Measurements from ENCODE around the gene KIRREL3.

KIRREL3 gene

GRCh38 chr11:126465573-126466188, 534.9 kb downstream of the KIRREL3 start:
- Histone ChIP-seq H3K4me3 (ENCODE audit: insufficient read depth, low read length, poor library complexity, severe bottlenecking) (no peak overlapping the region), H3K9ac (ENCODE audit: low read length) (no peak overlapping the region)

GRCh38 chr11:126464796-126465195, 535.8 kb downstream of the KIRREL3 start:
- Histone ChIP-seq H4K20me1 (ENCODE audit: low read depth, low read length) (no peaks in the 10 kb centered on the region), H3F3A (ENCODE audit: insufficient read depth) (no peaks in the 10 kb centered on the region), H3K27me3 (ENCODE audit: low read length) (no peaks in the 10 kb centered on the region), H3K79me2 (ENCODE audit: insufficient read depth, low read length) (no peaks in the 10 kb centered on the region), H3K4me2 (ENCODE audit: low read depth, low read length, poor library complexity, severe bottlenecking) (no peak overlapping the region), H3K4me3 (ENCODE audit: insufficient read depth, low read length, poor library complexity, severe bottlenecking) (no peak overlapping the region), H3K27ac (ENCODE audit: low read depth, low read length) (no peak overlapping the region), H2AFZ (ENCODE audit: low read depth, low read length, severe bottlenecking) (no peak overlapping the region), H3K9me3 (ENCODE audit: insufficient read depth, low read length) (no peaks in the 10 kb centered on the region), H3K36me3 (ENCODE audit: low read length) (no peaks in the 10 kb centered on the region), H3K9me2 (replicated peaks; ENCODE audit: insufficient read depth, low read length) (no peaks in the 10 kb centered on the region), H3K9ac (ENCODE audit: low read length) (no peak overlapping the region)
- TF ChIP-seq EZH2phosphoT487 (conservative IDR thresholded peaks at IDR 0.05; ENCODE audit: low read length), result no peak
- no peak for TF ChIP-seq CTCF (IDR thresholded peaks at IDR 0.05; ENCODE audit: insufficient read depth, low read length, poor library complexity, severe bottlenecking)

More at GRCh38 chr11:126465573-126466188, 534.9 kb downstream of the KIRREL3 start:
- no peaks in the 10 kb centered on the region for H3K9me3 ChIP-seq (ENCODE audit: insufficient read depth, low read length)
- no peaks in the 10 kb centered on the region for H3K9me2 ChIP-seq (replicated peaks; ENCODE audit: insufficient read depth, low read length)
- no peaks in the 10 kb centered on the region for H3K79me2 ChIP-seq (ENCODE audit: insufficient read depth, low read length)
- H3K4me2 ChIP-seq (ENCODE audit: low read depth, low read length, poor library complexity, severe bottlenecking), result no peak overlapping the region
- no peaks in the 10 kb centered on the region for H4K20me1 ChIP-seq (ENCODE audit: low read depth, low read length)
- no peaks in the 10 kb centered on the region for H3K27me3 ChIP-seq (ENCODE audit: low read length)
- H3K27ac ChIP-seq (ENCODE audit: low read depth, low read length), result no peak overlapping the region
- no peak overlapping the region for H2AFZ ChIP-seq (ENCODE audit: low read depth, low read length, severe bottlenecking)
- no peaks in the 10 kb centered on the region for H3F3A ChIP-seq (ENCODE audit: insufficient read depth)
- H3K36me3 ChIP-seq (ENCODE audit: low read length), result no peaks in the 10 kb centered on the region
- no peak for TF ChIP-seq EZH2phosphoT487 (conservative IDR thresholded peaks at IDR 0.05; ENCODE audit: low read length)
- TF ChIP-seq CTCF (IDR thresholded peaks at IDR 0.05; ENCODE audit: insufficient read depth, low read length, poor library complexity, severe bottlenecking), result no peak

GRCh38 chr11:126462422-126462821, 538.1 kb downstream of the KIRREL3 start:
- H3K79me2 ChIP-seq (ENCODE audit: insufficient read depth, low read length), result no peaks in the 10 kb centered on the region
- no peaks in the 10 kb centered on the region for H3K9me2 ChIP-seq (replicated peaks; ENCODE audit: insufficient read depth, low read length)
- no peaks in the 10 kb centered on the region for H3K27me3 ChIP-seq (ENCODE audit: low read length)
- H3K36me3 ChIP-seq (ENCODE audit: low read length), result no peaks in the 10 kb centered on the region
- H2AFZ ChIP-seq (ENCODE audit: low read depth, low read length, severe bottlenecking), result no peak overlapping the region
- H3K4me2 ChIP-seq (ENCODE audit: low read depth, low read length, poor library complexity, severe bottlenecking), result no peak overlapping the region
- H3K9ac ChIP-seq (ENCODE audit: low read length), result no peak overlapping the region
- no peak overlapping the region for H3K4me3 ChIP-seq (ENCODE audit: insufficient read depth, low read length, poor library complexity, severe bottlenecking)
- no peak for TF ChIP-seq CTCF (IDR thresholded peaks at IDR 0.05; ENCODE audit: insufficient read depth, low read length, poor library complexity, severe bottlenecking)
- no peak for TF ChIP-seq EZH2phosphoT487 (conservative IDR thresholded peaks at IDR 0.05; ENCODE audit: low read length)
- H3F3A ChIP-seq (ENCODE audit: insufficient read depth), result no peaks in the 10 kb centered on the region
- H4K20me1 ChIP-seq (ENCODE audit: low read depth, low read length), result no peaks in the 10 kb centered on the region
- H3K27ac ChIP-seq (ENCODE audit: low read depth, low read length), result no peak overlapping the region
- H3K9me3 ChIP-seq (ENCODE audit: insufficient read depth, low read length), result no peaks in the 10 kb centered on the region

Data from SU-DHL-6 (cell line).